Cardiac septum (tissue), 1 donor: Measurements from ENCODE around the gene CARD10. TPM values are rescaled to one million over a fixed set of nuclear protein-coding genes. Genes with fewer than 3 reads are reported as not detected.
"Not testable (repeated sequence)": the region's sequence is repeated elsewhere in the genome, so short reads cannot be mapped to it uniquely, and the experiment has no call there.

Experiments
- DNase-seq: peaks from one replicate; pipeline ENCODE4 v3.0.0-alpha.2; 2020; ENCODE audit warnings: low spot score
- intact Hi-C: fragments of 100-400 bp; cut with DNase I; formaldehyde crosslinking; loops from one replicate; pipeline ENCODE4 v1.14.0; 2022
- total RNA-seq: library from RNA; stranded (reverse); fragmentation: NEBNext Ultra II Directional; extraction: Animal tissue kit (Norgen Biotek cat#: 25700); gene quantifications from one replicate; pipeline ENCODE4 v1.2.1, GENCODE V29; 2021
- donor health status: DM: no; HTN: no; CAD: no.

CARD10 gene
- total RNA-seq, 1 donor from 2014 or later = 6.0 TPM

- intact Hi-C loops = no loop called here
- DNase-seq = no peak
Observed at GRCh38 chr22:37476389-37477329, 42.6 kb downstream of the CARD10 start.

GRCh38 chr22:37474447-37475090 lies 44.6 kb downstream of the CARD10 start:
- intact Hi-C loops = no loop called here
- no peak for DNase-seq

GRCh38 chr22:37473437-37473946 lies 45.7 kb downstream of the CARD10 start:
- intact Hi-C loops = no loop called here
- no peak for DNase-seq

- intact Hi-C loops = no loop called here
- no peak for DNase-seq
Observed at GRCh38 chr22:37472418-37473006, 46.7 kb downstream of the CARD10 start.

- intact Hi-C loops = no loop called here
Observed at GRCh38 chr22:37471727-37472417, 47.3 kb downstream of the CARD10 start.

GRCh38 chr22:37470087-37470445 lies 49.1 kb downstream of the CARD10 start:
- DNase-seq = no peak
- intact Hi-C loops = no loop called here

More at GRCh38 chr22:37471727-37472417, 47.3 kb downstream of the CARD10 start:
- no peak for DNase-seq

- no peak for DNase-seq
- intact Hi-C loops = no loop called here
Observed at GRCh38 chr22:37469416-37470086, 49.7 kb downstream of the CARD10 start.

GRCh38 chr22:37468201-37468695 lies 51.0 kb downstream of the CARD10 start:
- intact Hi-C loops = not testable (repeated sequence)

GRCh38 chr22:37467391-37467955 lies 51.7 kb downstream of the CARD10 start:
- intact Hi-C loops = no loop called here
- no peak for DNase-seq

More at GRCh38 chr22:37468201-37468695, 51.0 kb downstream of the CARD10 start:
- DNase-seq = not testable (repeated sequence)

GRCh38 chr22:37464181-37464580 lies 55.0 kb downstream of the CARD10 start:
- intact Hi-C loops = no loop called here
- DNase-seq = no peak

GRCh38 chr22:37462983-37463382 lies 56.2 kb downstream of the CARD10 start:
- intact Hi-C loops = no loop called here
- DNase-seq = no peak

GRCh38 chr22:37462436-37462835 lies 56.8 kb downstream of the CARD10 start:
- DNase-seq = no peak
- intact Hi-C loops = no loop called here

GRCh38 chr22:37461961-37462360 lies 57.3 kb downstream of the CARD10 start:
- intact Hi-C loops = no loop called here
- DNase-seq = no peak

GRCh38 chr22:37460684-37461083 lies 58.5 kb downstream of the CARD10 start:
- DNase-seq = no peak
- intact Hi-C loops = no loop called here

- no peak for DNase-seq
- intact Hi-C loops = no loop called here
Observed at GRCh38 chr22:37459206-37459605, 60.0 kb downstream of the CARD10 start.

- intact Hi-C loops = loop anchor here (2.0 kb wide), 1 partner anchor 140 kb away; no protein-coding TSS in a partner anchor
- DNase-seq = peak; percentile 88
Observed at GRCh38 chr22:37457093-37457893, 61.9 kb downstream of the CARD10 start.

- intact Hi-C loops = loop anchor here (2.0 kb wide), 1 partner anchor 140 kb away; no protein-coding TSS in a partner anchor
- DNase-seq = no peak
Observed at GRCh38 chr22:37456346-37456745, 62.9 kb downstream of the CARD10 start.

- DNase-seq = no peak
- intact Hi-C loops = loop anchor here (2.0 kb wide), 1 partner anchor 139 kb away; no protein-coding TSS in a partner anchor
Observed at GRCh38 chr22:37455896-37456295, 63.3 kb downstream of the CARD10 start.
